ENCODE data around the gene EP300.
"Not testable (repeated sequence)": the region's sequence is repeated elsewhere in the genome, so short reads cannot be mapped to it uniquely, and the experiment has no call there.

EP300 gene

DNA sequence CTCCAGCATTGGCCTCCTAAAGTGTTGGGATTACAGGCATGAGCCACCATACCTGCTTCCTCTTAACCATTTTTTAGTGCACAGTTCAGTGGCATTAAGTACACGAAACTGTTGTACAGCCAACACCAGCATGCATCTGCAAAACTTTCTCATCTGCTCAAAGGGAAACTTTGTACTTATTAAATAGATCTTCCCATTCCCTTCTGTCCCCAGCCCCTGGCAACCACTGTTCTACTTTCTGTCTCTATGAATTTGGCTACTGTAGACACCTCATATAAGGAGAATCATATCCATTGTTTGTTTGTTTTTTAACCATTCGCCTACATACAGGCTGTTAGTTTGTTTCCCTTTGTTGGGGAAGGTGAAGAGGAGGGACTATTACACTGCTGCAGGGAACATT lies 6.5 kb upstream of the EP300 start:
- no peak for DNase-seq

DNA sequence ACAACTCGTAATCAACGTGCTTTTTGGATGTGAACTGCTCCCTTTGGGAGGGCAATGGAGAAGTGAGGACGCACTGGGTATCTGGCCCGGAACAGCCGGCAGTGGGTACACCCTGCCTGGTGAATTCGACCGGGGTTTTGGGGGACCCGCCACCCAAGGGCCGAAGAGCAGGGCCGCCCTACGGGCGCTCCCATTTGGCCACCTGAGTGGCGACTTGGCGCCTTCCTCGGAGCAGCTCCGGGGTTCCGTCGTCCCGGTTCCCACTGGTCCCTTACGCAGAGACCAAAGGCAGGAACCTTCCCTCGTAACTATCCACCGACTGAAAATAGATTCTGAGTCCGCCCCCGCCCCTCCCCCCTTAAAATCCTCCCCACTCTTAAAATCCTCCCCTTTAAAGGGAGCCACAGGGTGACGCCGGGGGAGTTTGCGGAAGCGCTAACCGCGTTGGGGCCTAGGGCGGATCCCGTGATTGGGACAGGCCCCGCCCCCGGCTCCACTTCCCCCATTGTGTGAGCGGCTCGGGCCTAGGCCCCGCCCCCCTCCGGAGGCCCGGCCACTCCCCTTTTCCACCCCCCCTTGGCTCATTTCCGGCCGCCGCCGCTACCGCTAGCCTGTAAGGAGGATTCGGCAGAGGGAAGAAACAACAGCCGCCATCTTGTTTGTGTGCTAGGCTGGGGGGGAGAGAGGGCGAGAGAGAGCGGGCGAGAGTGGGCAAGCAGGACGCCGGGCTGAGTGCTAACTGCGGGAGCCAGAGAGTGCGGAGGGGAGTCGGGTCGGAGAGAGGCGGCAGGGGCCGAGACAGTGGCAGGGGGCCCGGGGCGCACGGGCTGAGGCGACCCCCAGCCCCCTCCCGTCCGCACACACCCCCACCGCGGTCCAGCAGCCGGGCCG lies 1.0 kb upstream of the EP300 start:
- DNase-seq = peak; percentile 99 to 100 (median 100)

DNA sequence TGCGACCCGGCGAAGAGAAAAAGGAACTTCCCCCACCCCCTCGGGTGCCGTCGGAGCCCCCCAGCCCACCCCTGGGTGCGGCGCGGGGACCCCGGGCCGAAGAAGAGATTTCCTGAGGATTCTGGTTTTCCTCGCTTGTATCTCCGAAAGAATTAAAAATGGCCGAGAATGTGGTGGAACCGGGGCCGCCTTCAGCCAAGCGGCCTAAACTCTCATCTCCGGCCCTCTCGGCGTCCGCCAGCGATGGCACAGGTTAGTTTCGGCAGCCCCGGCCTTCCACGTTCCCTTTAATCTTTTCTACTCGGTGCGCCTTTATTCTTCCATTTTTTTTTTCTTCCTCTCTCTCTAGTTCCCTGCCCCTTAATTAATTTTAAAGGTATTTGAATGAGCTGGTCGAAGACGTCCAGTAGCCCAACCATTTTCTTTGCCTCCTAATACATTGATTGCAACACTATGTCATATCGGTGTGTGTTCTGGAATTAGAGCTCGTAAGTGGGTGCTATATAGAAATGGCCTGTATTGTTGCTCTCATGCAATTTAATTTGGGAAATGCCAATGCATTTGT lies 537 bp downstream of the EP300 start:
- DNase-seq = peak; percentile 40 to 62 (median 54)

DNA sequence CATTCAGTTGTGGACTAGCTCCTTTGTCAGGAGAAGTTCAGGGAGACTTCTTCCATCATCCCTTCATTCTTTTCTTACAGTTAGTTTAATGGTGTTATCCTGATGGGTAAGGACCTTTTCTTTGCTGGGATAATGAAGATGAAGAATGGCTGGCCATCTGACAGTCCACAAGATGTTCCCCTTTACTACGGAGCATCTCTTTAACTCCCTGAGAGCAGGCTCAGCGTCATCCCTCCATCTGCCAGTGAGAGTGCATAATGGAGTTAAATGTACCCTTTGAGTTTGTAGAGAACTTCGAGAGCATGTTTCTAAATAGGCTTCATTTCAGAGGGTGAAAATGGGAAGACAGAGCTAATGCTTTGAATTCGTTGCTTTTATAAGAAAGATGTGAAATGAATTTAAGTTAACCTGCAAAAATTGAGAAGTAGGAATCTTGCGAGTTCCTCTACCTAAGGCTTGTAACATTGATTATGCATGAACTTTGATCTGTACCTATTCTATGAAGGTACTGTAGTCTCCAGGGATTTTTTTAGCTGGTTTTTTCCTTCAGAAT lies 1.7 kb downstream of the EP300 start:
- DNase-seq = peak; percentile 46 to 57 (median 54)

DNA sequence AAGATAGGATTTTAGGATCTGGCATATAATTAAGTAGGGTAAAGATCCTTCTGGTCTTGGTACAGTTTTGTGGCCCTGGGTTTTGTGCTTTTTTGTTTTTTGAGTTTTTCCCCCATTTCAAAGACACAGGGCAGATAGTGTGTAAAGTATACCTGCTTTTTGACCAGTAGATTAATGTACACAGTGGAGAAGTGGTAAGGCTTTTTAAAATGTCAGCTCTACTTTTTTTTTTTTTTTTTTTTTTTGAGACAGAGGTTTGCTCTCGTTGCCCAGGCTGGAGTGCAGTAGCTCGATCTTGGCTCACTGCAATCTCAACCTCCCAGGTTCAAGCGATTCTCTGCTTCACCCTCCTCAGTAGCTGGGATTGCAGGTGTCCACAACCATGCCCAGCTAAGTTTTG lies 4.0 kb downstream of the EP300 start:
- no peak for DNase-seq

DNA sequence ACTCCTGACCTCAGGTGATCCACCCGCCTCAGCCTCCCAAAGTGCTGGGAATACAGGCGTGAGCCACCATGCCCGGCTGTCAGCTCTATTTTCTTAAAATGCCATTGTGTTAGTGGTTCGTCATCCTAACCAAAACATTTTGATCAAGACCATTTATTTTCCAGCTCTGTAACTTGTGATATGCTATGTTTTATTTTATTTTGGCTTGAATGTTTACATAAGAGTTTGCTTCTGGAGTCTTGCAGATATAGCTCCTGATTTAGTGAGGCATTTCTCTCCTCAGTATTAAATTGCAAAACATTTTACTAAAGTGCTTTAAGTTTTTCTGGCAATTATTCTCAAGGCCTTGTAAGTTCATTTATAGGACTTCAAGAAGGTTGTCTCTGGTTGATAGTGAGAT lies 4.4 kb downstream of the EP300 start:
- no peak for DNase-seq

DNA sequence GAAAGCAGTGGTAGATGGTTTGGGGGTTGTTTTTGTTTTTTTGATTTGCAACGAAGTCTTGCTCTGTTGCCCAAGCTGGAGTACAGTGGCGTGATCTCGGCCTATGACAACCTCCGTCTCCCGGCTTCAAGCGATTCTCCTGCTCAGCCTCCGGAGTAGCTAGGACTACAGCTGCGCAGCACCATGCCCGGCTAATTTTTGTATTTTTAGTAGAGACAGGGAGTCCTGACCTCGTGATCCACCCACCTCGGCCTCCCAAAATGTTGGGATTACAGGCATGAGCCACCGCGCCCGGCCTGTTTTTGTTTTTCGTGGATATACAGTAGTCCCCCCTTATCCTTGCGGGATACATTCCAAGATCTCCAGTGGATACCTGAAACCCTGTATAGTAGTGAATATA lies 6.6 kb downstream of the EP300 start:
- no peak for DNase-seq

DNA sequence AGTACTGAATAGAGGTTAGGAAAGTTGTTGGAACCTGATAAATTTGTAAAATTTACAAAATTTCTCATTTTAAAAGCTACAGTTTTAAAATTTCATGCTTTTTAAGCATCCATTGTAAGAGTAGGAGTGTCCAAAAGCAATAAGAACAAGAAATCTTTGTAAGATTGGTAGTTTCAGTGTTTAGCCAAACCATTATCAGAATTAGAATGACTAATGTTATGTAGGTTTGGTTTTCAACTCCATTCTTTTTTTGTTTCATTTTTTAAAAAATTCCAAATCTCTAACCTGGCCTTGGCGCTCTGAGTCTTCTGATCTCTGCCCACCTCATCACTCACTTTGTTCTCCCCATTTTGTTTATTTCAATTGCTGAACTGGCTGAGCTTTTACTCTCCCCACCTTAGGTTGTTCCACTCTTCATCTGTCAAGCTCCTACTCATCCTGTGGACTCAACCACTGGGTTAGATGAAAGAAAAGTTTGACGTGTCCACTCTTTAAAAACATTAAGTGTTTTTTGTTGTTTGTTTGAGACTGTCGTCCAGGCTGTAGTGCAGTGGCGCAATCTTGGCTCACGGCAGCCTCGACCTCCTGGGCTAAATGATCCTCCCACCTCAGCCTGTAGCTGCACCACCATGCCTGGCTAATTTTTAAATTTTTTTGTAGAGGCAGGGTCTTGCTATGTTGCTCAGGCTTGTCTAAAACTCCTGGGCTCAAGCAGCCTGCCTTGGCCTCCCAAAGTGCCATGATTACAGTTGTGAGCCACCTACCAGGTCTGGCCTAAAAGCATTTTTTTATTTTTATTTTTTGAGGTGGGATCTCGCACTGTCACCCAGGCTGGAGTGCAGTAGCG lies 14.0 kb downstream of the EP300 start:
- DNase-seq = peak in 1 of 4 experiments; percentile 12

DNA sequence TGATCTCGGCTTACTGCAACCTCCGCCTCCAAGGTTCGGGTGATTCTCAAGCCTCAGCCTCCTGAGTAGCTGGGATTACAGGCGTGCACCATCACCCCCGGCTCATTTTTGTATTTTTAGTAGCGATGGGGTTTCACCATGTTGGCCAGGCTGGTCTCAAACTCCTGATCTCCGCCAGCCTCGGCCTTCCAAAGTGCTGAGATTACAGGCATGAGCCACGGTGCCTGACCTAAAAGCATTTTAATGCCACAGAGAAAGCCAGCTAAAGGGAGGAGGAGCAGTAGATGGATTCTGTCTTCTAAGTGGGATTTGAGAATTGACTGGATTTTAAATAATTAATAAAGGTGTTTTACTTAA lies 14.6 kb downstream of the EP300 start:
- DNase-seq = not testable (repeated sequence)

DNA sequence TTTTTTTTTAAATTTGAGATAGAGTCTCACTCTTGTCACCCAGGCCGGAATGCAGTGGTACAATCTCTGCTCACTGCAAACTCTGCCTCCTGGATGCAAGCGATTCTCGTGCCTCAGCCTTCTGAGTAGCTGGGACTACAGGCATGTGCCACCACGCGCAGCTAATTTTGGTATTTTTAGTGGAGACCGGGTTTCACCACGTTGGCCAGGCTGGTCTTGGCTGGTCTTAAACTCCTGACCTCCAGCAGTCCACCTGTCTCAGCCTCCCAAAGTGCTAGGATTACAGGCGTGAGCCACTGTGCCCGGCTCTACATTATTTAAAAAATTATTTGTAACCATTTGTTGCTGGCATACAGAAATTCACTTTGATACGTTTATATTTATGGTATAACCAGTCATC lies 18.6 kb downstream of the EP300 start:
- DNase-seq = no peak

DNA sequence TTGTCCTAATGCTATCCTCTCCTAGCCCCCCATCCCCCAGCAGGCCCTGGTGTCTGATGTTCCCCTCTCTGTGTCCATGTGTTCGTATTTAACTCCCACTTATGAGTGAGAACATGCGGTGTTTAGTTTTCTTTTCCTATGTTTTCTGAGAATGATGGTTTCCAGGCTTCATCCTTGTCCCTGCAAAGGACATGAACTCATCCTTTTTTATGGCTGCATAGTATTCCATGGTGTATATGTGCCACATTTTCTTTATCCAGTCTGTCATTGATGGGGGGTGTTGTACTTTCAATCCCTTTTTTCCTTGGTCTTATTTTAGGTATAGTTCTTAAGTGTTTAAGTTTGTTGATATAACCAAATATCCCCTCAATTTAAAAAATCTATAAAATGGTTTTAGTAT lies 23.9 kb downstream of the EP300 start:
- no peak for DNase-seq

DNA sequence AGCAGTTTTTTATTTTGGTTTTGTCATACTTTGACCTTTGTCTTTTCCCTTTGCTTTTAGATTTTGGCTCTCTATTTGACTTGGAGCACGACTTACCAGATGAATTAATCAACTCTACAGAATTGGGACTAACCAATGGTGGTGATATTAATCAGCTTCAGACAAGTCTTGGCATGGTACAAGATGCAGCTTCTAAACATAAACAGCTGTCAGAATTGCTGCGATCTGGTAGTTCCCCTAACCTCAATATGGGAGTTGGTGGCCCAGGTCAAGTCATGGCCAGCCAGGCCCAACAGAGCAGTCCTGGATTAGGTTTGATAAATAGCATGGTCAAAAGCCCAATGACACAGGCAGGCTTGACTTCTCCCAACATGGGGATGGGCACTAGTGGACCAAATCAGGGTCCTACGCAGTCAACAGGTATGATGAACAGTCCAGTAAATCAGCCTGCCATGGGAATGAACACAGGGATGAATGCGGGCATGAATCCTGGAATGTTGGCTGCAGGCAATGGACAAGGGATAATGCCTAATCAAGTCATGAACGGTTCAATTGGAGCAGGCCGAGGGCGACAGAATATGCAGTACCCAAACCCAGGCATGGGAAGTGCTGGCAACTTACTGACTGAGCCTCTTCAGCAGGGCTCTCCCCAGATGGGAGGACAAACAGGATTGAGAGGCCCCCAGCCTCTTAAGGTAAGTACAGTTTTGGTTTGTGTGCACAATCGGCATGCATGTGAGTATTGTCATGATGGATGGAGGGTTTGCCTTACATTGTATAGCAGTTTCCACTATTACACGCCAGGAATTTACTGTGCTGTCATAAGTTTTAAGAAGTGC lies 25.0 kb downstream of the EP300 start:
- DNase-seq = no peak

DNA sequence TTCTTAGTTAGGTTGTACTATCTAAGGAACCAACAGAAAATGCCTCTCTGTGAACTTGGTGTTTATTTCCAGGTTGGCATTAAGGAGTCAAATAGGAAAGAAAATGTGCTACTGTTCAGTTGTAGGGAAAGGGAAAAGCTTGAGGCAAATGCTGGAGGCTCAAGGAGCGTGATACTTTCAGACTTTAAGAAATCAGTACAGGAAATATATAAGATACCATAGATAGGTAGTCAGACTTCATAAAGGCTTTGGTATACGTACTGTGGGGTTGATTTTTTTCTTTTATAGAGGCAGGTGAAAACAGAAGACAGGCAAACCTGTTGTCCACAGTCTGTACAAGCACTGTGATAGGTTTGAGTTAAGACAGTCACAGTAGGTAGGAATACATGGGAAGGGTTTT lies 30.8 kb downstream of the EP300 start:
- no peak for DNase-seq

DNA sequence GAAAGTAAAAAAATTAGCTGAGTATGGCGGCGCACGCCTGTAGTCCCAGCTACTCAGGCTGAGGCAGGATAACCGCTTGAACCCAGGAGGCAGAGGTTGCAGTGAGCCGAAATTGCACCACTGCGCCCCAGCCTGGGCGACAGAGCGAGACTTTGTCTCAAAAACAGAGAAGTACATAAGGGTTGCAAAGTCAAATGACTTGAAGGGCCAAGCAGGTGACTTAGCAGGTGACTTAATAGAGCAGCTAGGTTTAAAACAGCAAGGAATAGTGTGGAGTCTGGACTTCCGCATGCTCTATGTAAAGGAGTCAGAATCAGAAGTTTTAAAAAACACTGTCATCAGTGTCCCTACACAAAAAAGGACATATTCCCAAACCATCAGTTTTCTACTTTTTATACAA lies 31.7 kb downstream of the EP300 start:
- DNase-seq = no peak

DNA sequence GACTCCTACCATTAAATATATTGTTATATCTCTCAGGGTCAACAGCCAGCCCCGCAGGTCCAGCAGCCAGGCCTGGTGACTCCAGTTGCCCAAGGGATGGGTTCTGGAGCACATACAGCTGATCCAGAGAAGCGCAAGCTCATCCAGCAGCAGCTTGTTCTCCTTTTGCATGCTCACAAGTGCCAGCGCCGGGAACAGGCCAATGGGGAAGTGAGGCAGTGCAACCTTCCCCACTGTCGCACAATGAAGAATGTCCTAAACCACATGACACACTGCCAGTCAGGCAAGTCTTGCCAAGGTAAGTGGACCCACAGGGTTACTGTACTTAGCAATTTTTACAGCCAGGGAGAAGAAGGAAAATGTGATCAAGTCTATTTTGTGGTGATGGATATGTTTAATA lies 35.1 kb downstream of the EP300 start:
- DNase-seq = peak; percentile 76 to 85 (median 84)

DNA sequence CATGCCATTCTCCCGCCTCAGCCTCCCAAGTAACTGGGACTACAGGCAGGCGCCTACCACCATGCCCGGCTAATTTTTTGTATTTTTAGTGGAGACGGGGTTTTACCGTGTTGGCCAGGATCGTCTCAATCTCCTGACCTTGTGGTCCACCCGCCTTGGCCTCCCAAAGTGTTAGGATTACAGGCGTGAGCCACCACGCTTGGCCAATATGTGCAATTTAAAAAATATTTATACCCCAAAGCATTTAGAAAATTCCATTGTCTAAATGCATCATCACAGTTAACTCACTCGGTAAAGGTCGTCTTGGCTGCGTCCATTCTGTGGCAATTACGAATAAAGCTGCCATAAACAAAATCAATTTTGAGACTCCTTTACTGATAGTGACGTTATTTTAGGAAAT lies 36.2 kb downstream of the EP300 start:
- DNase-seq = no peak

DNA sequence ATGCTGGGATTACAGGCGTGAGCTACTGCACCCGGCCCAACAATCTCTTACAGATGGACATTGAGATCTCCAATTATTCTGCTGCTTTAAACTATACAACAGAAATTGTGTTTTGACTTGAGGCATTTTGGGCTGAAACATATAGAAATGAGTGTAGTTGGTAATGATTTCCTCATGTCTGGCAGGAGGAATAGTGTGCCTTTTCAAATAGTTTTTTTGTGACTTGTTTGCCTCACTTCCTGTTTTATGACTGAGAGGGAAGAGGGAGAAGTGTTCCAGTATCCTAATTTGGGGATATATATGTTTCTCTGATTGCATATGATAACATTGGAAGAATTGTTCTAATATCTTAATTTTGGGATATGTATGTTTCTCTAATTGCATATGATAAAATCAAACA lies 40.2 kb downstream of the EP300 start:
- peak in 3 of 4 experiments; percentile 15 to 54 (median 50) for DNase-seq

DNA sequence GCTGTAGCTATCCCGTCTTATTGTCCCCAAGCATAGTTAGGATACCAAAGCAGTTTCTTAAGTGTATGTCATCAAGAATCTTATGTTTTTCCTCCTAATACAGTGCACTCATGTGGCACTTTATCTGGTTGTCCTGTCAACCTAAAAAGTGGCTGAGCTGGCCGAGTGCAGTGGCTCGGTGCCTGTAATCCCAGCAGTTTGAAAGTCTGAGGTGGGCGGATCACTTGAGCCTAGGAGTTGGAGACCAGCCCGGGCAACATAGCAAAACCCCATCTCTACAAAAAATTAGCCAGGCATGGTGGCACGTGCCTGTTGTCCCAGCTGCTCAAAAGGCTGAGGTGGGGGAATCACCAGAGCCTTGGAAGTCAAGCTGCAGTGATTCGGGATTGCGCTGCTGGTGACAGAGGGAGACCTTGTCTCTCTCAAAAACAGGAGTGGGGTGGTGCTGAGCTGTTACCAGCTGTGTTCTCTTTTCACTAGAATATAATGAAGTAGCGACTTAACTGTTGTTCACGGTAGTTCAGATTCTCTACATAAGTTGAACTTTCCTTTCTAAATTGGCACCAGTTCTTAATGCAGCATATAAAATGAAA lies 48.1 kb downstream of the EP300 start:
- no peak for DNase-seq

DNA sequence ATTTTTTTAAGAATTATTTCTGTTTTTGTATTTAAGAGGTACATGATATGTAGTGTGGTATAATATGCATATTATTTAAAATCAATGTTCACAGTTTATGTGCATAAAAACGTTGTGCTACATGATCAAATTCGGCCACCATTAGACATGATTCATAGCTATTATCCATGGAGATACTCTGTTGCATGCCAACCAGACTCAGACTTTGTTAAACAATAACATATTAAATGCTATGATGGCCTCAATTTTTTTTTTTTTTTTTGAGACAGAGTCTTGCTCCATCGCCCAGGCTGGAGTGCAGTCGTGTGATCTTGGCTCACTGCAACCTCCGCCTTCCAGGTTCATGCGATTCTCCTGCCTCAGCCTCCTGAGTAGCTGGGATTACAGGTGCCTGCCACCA lies 53.5 kb downstream of the EP300 start:
- not testable (repeated sequence) for DNase-seq

DNA sequence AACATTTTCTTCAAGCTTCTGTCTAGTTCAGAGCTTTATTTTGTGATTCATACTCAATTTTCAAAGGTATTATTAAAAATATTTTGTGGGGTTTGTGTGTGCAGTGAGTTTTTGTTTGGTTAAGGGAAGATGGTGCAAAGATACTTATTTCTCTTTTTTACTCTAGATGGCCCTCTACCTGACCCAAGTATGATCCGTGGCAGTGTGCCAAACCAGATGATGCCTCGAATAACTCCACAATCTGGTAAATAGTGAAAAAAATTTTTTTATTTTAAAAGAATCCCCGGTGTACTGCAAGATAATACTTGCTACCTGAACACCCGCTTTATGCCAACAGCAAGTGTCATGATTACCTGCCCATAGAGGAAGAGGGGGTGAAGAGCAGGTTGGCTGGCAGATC lies 54.2 kb downstream of the EP300 start:
- DNase-seq = no peak

DNA sequence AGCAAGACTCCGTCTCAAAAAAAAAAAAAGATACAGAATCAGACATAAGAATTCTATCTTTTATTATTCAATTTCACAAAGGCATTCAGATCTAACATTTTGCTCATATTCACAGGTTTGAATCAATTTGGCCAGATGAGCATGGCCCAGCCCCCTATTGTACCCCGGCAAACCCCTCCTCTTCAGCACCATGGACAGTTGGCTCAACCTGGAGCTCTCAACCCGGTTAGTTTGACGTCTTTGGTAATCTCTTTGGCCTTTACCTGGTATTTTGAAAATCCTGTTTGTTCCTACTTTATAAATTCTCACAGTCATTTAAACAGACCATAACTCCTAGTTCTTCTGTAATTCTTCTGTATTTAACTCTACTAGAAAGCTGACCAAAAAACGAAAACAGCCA lies 55.3 kb downstream of the EP300 start:
- DNase-seq = no peak

DNA sequence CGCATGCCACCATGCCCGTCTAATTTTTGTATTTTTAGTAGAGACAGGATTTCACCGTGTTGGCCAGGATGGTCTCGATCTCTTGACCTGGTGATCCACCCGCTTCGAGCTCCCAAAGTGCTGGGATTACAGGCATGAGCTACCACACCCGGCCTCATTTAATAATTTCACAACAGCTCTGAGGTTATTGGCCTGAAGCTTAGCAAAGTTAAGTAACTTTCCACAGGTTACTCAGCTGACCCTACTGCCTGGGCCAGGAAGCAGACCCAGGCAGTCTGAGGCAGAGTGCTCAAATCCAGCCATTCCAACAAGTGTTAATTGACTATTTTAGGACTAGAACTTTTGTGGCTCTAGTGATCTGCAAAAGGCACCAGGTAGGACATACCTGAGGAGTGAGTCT lies 60.5 kb downstream of the EP300 start:
- no peak for DNase-seq
